ENCODE results near the gene ABTB2.

Gene ABTB2

GRCh38 chr11:34213366-34213765 lies 144.4 kb downstream of the ABTB2 start:
- TF ChIP-seq, protein P1, sequence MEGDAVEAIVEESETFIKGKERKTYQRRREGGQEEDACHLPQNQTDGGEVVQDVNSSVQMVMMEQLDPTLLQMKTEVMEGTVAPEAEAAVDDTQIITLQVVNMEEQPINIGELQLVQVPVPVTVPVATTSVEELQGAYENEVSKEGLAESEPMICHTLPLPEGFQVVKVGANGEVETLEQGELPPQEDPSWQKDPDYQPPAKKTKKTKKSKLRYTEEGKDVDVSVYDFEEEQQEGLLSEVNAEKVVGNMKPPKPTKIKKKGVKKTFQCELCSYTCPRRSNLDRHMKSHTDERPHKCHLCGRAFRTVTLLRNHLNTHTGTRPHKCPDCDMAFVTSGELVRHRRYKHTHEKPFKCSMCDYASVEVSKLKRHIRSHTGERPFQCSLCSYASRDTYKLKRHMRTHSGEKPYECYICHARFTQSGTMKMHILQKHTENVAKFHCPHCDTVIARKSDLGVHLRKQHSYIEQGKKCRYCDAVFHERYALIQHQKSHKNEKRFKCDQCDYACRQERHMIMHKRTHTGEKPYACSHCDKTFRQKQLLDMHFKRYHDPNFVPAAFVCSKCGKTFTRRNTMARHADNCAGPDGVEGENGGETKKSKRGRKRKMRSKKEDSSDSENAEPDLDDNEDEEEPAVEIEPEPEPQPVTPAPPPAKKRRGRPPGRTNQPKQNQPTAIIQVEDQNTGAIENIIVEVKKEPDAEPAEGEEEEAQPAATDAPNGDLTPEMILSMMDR (IDR thresholded peaks at IDR 0.05): no peak

- TF ChIP-seq, protein P1 (IDR thresholded peaks at IDR 0.05): no peak
Observed at GRCh38 chr11:34212566-34212965, 145.2 kb downstream of the ABTB2 start.

DNA sequence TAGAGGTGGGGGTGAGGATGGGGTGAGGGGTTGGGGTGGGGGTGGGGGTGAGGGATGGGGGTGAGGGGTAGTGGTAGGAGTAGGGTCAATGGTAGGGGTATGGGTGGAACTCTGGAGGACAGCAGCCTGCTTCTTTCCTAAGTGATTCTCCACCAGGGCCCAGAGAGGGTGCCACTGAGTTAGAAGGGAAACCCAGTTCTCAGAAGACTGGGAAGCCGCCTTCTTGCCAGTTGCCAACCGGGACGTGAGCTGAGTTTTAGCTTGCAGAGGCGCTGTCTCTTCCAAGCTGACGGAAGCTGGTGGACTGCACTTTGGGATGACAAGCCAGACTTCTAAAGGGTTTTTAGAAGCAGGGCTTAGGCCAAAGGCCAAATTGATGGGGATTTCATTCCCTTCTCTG lies 148.0 kb downstream of the ABTB2 start:
- TF ChIP-seq, protein P1 (IDR thresholded peaks at IDR 0.05): no peak

DNA sequence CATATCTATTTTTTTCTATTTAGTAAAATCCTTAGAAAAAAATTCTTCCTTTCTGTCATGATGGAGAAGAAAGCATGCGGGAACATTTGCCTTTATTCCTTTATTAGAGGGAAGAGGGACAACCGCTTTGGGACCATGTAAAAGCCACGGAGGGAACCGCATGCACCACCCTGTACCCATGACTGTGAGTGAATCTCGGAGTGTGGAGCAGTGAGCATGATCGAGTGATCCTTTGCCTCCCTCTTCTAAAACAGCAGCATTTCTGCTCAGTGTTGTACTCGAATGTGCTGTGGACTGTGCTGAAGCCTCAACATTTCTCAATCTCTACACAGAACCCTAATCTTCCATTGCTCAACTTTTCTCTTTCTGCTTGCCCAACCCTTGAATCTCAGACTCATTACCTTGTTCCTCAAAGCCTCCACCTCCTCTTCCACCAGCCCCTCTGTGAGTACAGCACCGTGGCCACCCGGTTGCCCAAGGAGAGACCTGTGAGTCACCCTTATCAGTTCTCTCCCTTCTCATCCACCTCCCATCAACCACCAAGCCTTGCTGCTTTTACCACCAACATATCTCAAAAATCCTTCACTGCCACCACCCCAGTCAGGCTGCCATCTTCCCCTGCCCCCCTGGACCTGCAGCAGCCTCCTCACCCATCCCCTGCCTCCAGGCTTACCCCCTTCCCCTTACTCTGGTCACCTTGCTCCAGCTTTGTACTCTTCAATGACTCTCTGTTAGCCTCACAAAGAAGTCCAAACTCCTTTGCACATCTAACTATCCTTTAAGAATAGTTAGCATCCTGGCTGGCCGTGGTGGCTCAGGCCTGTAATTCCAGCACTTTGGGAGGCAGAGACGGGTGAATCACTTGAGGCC lies 149.3 kb downstream of the ABTB2 start:
- TF ChIP-seq, protein P1 (IDR thresholded peaks at IDR 0.05): no peak

DNA sequence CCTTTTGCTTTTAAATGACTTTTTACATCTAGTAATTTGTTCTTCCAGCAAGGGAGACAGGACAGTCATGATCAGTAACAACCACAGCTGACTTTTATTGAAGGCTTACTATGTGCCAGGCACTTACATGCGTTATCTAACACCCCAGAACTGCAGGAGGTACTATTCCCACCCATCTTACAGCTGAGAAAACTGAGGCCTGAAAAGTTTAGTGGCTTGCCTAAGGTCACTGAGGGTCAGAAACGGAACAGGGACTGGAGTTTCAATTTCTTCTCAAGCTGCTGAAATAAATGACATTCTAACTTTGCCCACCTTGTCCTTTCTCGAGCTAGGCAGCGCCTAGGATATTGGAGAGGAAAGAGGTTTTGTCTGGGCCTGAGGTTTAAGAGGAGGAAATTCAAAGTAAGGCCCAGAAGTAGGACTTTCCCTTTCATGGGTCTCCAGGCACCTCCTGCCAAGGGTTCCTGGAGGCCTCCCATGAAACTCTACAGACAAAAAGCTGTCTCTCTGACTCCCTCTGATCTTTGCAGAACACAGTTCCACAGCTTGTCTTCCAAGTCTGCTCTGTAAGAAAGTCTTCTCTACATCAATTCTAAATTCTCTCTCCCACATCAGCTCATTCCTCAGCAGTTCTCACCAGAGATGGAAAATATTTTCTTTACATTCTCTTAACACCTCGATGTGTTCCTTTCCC lies 150.2 kb downstream of the ABTB2 start:
- TF ChIP-seq, protein P1 (IDR thresholded peaks at IDR 0.05): no peak

- TF ChIP-seq, protein P1 (IDR thresholded peaks at IDR 0.05): no peak
Observed at GRCh38 chr11:34206407-34207300, 151.2 kb downstream of the ABTB2 start.
